Neural crest cell (in vitro differentiated cells): ENCODE data around the gene GDF2. TPM values are rescaled to one million over a fixed set of nuclear protein-coding genes. Genes with fewer than 3 reads are reported as not detected.

Source experiments
- DNase-seq: peaks from one replicate; pipeline ENCODE4 v3.0.0; 2021; ENCODE audit warnings: low read depth, mixed read lengths, low spot score
- H3K27ac Mint-ChIP-seq: one replicate; pipeline ENCODE4 v1.8.0; 2021; ENCODE audit warnings: mild to moderate bottlenecking, mixed read lengths; ENCODE audit not compliant: unreplicated experiment
- H3K27me3 Mint-ChIP-seq: 2 replicates; pipeline ENCODE4 v1.8.0; 2021; ENCODE audit warnings: low read depth, mild to moderate bottlenecking, mixed read lengths
- H3K36me3 Mint-ChIP-seq: 2 replicates; pipeline ENCODE4 v1.8.0; 2021; ENCODE audit warnings: low read depth, mild to moderate bottlenecking, mixed read lengths
- H3K4me1 Mint-ChIP-seq: 2 replicates; pipeline ENCODE4 v1.8.0; 2021; ENCODE audit warnings: mixed read lengths
- H3K4me3 Mint-ChIP-seq: one replicate; pipeline ENCODE4 v1.8.0; 2021; ENCODE audit warnings: mild to moderate bottlenecking, mixed read lengths
- H3K9me3 Mint-ChIP-seq: 2 replicates; pipeline ENCODE4 v1.8.0; 2021; ENCODE audit warnings: mixed read lengths
- CTCF ChIP-seq: fragments of 200-600 bp; sonication (generic); conservative IDR thresholded peaks from 2 replicates; pipeline ENCODE4 v1.5.0; 2021; ENCODE audit warnings: antibody characterized with exemption, mild to moderate bottlenecking
- long read RNA-seq: library from polyadenylated mRNA; unstranded; transcript quantifications from one replicate; pipeline ENCODE4 v2.0.0, GENCODE V29; 2020
- total RNA-seq: library from RNA; stranded (reverse); gene quantifications from 2 replicates; pipeline ENCODE4 v1.2.1, GENCODE V29; 2021

Gene GDF2
- not detected in 2 replicates for total RNA-seq
- long read RNA-seq: 0 reads

GRCh38 chr10:47322300-47323061, at the start of gene GDF2:
TSS of gene GDF2 (plus strand) at chr10:47322454. CDS start at chr10:47322669, 215 bp downstream.
- H3K27ac Mint-ChIP-seq: peak within 1 kb of the TSS; percentile 22
- H3K9me3 Mint-ChIP-seq: peaks cover 2% of the 10 kb centered on the region
- no peak for DNase-seq
- no peak within 1 kb of the TSS for H3K4me3 Mint-ChIP-seq
- H3K36me3 Mint-ChIP-seq: no peaks in the 10 kb centered on the region
- TF ChIP-seq CTCF: no peak
- H3K27me3 Mint-ChIP-seq: no peaks in the 10 kb centered on the region
- H3K4me1 Mint-ChIP-seq: peaks cover 7% of the 10 kb centered on the region

GRCh38 chr10:47276071-47276470, 46.2 kb upstream of the GDF2 start:
- Mint-ChIP-seq H3K9me3 (peaks cover 11% of the 10 kb centered on the region), H3K27ac (peak overlapping the region; percentile 82), H3K27me3 (no peaks in the 10 kb centered on the region), H3K36me3 (peaks cover 4% of the 10 kb centered on the region), H3K4me1 (no peaks in the 10 kb centered on the region), H3K4me3 (no peak overlapping the region)
- TF ChIP-seq CTCF: no peak
- no peak for DNase-seq

- H3K36me3 Mint-ChIP-seq: peaks cover 4% of the 10 kb centered on the region
- H3K4me3 Mint-ChIP-seq: no peak overlapping the region
- H3K27ac Mint-ChIP-seq: no peak overlapping the region
- peaks cover 7% of the 10 kb centered on the region for H3K9me3 Mint-ChIP-seq
- TF ChIP-seq CTCF: no peak
- no peak for DNase-seq
- H3K4me1 Mint-ChIP-seq: no peaks in the 10 kb centered on the region
- H3K27me3 Mint-ChIP-seq: no peaks in the 10 kb centered on the region
Measured at GRCh38 chr10:47276576-47277351, 45.5 kb upstream of the GDF2 start.

- Mint-ChIP-seq H3K4me1 (no peaks in the 10 kb centered on the region), H3K27me3 (no peaks in the 10 kb centered on the region), H3K36me3 (peaks cover 4% of the 10 kb centered on the region), H3K4me3 (no peak overlapping the region), H3K9me3 (peaks cover 5% of the 10 kb centered on the region), H3K27ac (peak overlapping the region; percentile 60)
- no peak for DNase-seq
- no peak for TF ChIP-seq CTCF
Measured at GRCh38 chr10:47277352-47278151, 44.7 kb upstream of the GDF2 start.

GRCh38 chr10:47278152-47278473, 44.1 kb upstream of the GDF2 start:
- TF ChIP-seq CTCF: no peak
- H3K27me3 Mint-ChIP-seq: no peaks in the 10 kb centered on the region
- no peaks in the 10 kb centered on the region for H3K4me1 Mint-ChIP-seq
- no peak overlapping the region for H3K27ac Mint-ChIP-seq
- H3K4me3 Mint-ChIP-seq: no peak overlapping the region
- DNase-seq: no peak
- H3K36me3 Mint-ChIP-seq: peaks cover 4% of the 10 kb centered on the region
- peaks cover 5% of the 10 kb centered on the region for H3K9me3 Mint-ChIP-seq
